SH-SY5Y (cell line): Measurements from ENCODE around the gene STX4.

ENCODE experiments used
- GATA2 ChIP-seq: IDR thresholded peaks from 2 replicates; pipeline ENCODE4 v1.6.1; 2011; ENCODE audit warnings: mild to moderate bottlenecking, low read depth, low read length
- GATA3 ChIP-seq: IDR thresholded peaks from 2 replicates; pipeline ENCODE4 v1.6.1; 2011; ENCODE audit warnings: low read depth, mild to moderate bottlenecking, low read length, moderate library complexity

Gene STX4

DNA sequence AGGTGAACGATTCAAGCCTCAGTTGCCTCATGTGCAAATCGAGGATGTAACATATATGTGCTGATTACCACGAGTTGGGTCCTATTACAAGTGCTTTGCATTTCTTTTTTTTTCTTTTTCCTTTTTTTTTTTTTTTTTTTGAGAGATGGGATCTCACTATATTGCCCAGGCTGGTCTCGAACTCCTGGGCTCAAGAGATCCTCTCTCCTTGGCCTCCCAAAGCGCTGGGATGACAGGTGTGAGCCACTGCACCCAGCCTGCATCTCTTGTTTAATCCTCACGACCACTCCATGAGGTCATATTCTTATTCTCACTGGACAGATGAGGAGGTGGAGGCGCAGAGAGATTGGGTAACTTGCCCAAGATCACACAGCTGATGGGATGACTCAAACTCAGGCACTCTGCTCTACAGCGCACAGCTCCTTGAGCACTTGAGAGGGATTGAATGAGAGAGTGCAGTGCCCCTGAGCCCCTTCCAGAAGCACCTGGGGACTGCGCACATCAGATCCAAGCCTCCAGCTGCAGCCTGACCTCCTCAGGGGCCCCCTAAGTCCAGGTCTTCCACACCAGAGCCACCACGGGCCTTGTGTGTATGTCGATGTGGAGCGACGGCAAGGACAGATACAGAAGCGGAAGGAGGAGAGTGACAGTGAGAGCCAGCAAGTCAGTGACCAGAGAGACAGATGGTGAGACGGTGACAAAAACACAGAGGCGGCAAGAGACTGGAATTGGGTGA, 27.8 kb upstream of the STX4 start:
- TF ChIP-seq GATA3 (no peak), GATA2 (no peak)

- TF ChIP-seq GATA2 (no peak), GATA3 (no peak)
These were observed 27.3 kb upstream of the STX4 start for GRCh38 chr16:31006086-31006385.

DNA sequence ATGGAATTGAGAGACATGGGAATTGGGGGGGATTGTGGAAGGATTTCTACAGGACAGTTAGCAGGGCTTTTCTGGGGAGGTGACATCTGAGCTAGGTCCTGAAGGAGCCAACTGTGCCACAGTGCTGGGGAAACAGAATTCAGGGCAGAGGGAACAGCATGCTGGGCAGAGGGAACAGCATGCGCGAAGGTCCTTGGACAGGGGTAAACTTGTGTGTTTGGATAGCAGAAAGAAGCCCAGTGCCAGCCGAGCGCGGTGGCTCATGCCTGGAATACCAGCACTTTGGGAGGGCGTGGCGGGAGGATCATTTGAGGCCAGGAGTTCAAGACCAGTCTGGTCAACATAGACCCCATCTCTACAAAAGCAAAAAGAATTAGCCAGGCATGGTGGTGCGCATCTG, 26.8 kb upstream of the STX4 start:
- TF ChIP-seq GATA3 (no peak), GATA2 (no peak)

- no peak for TF ChIP-seq GATA3
- TF ChIP-seq GATA2 = no peak
These were observed 25.7 kb upstream of the STX4 start for GRCh38 chr16:31007684-31008083.

DNA sequence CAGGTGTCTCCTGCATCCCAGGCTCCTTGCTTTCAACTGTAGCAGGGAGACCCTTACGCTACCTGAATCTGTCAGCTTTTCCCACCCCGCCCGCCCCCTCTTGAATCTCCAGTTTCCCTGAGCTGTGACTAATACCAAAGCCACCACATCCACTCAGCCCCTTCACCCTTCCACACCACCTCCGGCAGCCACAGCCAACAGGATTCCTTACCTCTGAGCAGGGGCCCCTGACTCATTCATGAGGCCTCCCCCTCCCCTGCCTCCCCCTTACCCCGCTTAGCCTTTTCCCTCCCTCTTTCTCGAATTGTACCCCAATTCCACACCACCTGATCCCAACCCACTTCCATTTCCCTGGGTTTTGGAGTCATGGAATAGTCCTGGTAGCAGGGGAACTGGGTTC, 25.2 kb upstream of the STX4 start:
- TF ChIP-seq GATA3 = no peak
- no peak for TF ChIP-seq GATA2

GRCh38 chr16:31008551-31008950, 24.8 kb upstream of the STX4 start:
- TF ChIP-seq GATA3 (no peak), GATA2 (no peak)

DNA sequence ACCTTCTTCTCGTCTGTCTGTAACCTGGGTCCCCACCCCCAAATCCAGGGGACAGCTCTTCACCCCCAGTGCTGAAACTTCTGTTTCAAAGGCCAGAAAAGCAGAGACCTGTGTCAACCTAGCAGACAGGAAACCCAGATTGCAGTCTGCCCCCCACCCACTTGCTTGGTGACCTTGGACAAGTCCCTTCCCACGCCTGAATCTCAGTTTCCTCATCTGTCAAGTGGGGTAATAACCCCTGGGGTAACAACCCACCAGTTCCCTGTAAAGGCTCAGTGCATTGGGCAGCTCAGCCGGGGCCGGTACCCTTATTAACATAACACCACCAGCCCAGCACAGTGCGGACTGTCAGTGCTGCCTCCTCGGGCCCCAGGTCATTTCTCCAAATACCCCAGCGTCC, 24.2 kb upstream of the STX4 start:
- TF ChIP-seq GATA2 (no peak), GATA3 (no peak)

GRCh38 chr16:31009894-31010584, 23.3 kb upstream of the STX4 start:
- no peak for TF ChIP-seq GATA3

DNA sequence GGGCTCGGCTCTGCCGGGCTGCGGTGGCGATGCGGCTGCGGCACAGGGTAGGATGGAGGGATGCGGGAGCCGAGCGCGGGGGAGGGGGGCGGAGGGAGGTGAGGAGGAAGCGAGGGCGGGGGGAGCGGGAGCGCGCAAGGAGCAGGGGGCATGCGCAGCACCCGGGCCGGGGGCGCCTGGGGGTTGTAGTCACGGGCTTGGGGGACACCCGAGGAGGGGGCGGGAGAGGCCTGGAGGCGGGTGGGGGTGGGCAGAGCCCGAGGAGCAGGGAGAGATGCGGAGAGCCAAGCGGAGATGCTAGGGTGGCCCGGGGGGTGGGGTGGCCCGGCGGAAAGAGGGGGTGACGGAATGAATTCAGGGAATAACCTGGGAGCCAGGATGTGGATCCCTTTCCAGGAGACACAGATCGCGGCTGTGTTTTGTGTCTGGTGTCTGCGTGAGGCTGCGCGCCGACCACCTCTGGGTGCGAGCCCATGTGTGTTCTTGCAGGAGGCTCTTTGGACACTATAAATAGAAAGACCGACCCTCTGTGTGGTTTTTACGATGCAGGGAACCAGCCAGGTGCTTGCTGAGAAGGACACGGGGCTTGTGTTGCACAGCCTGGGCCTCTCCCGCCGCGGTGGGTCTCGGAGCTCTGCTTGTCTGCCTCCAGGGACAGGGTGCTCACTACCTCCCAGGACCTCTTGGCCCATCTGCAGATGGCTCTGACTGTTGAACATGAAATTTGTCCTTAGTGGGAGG, 22.6 kb upstream of the STX4 start, which contains the start of gene STX1B:
Gene STX1B, minus strand, starts transcription at position 54 of the 741 bp plus-strand sequence. CDS start 242 bp downstream, outside the sequence.
- TF ChIP-seq GATA2 (no peak), GATA3 (no peak)

DNA sequence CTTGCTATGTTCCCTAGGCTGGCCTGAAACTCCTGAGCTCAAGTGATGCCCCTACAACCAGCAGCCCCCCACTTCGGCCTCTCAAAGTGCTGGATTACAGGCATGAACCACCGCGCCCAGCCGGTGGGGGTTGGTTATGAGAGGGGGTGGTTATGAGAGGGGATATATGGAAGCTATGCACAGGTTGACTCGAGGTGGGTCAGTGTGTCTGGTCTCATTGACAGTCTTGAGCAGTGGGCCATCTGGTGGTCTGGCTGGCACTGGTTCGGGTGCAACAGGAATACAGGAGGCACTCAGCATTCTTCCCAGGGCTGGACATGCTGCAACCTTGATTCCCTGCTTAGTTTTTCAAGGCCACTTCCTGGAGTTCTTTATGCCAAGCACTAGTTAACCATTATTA, 17.3 kb upstream of the STX4 start:
- TF ChIP-seq GATA2 (no peak), GATA3 (no peak)

GRCh38 chr16:31020536-31020935, 12.8 kb upstream of the STX4 start:
- TF ChIP-seq GATA3 = no peak
- TF ChIP-seq GATA2 = no peak

DNA sequence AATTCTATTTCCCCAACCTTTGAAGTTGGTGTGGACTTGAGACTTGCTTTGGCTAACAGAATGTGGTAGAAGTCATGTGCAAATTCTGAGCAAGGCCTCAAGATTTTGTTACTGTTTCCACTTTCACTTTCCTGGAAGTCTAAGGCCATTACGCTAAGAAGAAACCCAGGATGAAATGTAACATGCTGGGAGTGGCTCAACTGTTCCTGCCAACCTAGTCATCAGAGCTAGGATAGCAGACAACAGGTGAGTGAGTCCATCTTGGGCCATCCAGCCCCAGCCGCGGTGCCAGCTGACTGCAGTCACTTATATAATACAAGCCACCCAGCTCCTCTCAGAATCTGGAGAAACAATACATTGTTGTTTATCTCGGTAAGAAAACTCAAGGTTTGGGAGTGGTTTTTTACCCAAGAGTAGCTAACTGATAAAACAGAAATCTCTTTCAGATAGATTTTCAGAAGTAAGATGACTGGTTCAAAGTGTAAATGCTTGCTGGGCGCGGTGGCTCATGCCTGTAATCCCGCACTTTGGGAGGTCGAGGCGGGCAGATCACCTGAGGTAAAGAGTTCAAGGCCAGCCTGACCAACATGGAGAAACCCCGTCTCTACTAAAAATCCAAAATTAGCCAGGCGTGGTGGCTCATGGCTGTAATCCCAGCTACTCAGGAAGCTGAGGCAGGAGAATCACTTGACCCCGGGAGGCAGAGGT, 10.7 kb upstream of the STX4 start:
- TF ChIP-seq GATA3 (no peak), GATA2 (no peak)

GRCh38 chr16:31023252-31023602, 10.1 kb upstream of the STX4 start:
- no peak for TF ChIP-seq GATA2
- TF ChIP-seq GATA3 = no peak

- no peak for TF ChIP-seq GATA3
- no peak for TF ChIP-seq GATA2
These were observed 9.6 kb upstream of the STX4 start for GRCh38 chr16:31023627-31024226.

GRCh38 chr16:31025339-31025738, 8.0 kb upstream of the STX4 start:
- no peak for TF ChIP-seq GATA2
- no peak for TF ChIP-seq GATA3

GRCh38 chr16:31029272-31029671, 4.1 kb upstream of the STX4 start:
- TF ChIP-seq GATA3 = no peak
- no peak for TF ChIP-seq GATA2
